HEK293 (cell line): ENCODE results near the gene CREBRF.

ENCODE experiments used
- CTCF ChIP-seq: fragments of 450-650 bp; formaldehyde crosslinking; IDR thresholded peaks from 2 replicates; pipeline ENCODE4 v1.5.1; 2016; ENCODE audit warnings: missing biosample characterization, missing genetic modification characterization
- SETDB1 ChIP-seq: IDR thresholded peaks from one replicate; pipeline ENCODE4 v1.6.1; 2017; ENCODE audit warnings: mild to moderate bottlenecking, low read length, moderate library complexity, mixed read lengths; ENCODE audit not compliant: insufficient read length
- ZBTB11 ChIP-seq: fragments of 450-650 bp; formaldehyde crosslinking; conservative IDR thresholded peaks from 2 replicates; pipeline ENCODE4 v1.5.1; 2016; ENCODE audit warnings: low read depth, missing biosample characterization, missing genetic modification characterization
- ZNF174 ChIP-seq: fragments of 450-650 bp; formaldehyde crosslinking; IDR thresholded peaks from 2 replicates; pipeline ENCODE4 v1.5.0; 2017; ENCODE audit warnings: missing biosample characterization, mild to moderate bottlenecking, missing genetic modification characterization
- ZNF274 ChIP-seq, 2 experiments: fragments of 200-500 bp in 1 of 2; fragments of 450-650 bp in 1 of 2; sonication (Bioruptor generic) in 1 of 2; formaldehyde crosslinking in 1 of 2; IDR thresholded peaks; 2 replicates each; pipeline versions ENCODE4 v1.5.1 to v1.6.1; 2014 to 2016; ENCODE audit warnings: borderline replicate concordance in 1 of 2, inconsistent platforms in 1 of 2, low read length in 1 of 2, missing biosample characterization in 1 of 2, missing genetic modification characterization in 1 of 2
- ZNF449 ChIP-seq: fragments of 450-650 bp; formaldehyde crosslinking; IDR thresholded peaks from 2 replicates; pipeline ENCODE4 v1.5.1; 2017; ENCODE audit warnings: missing biosample characterization, mild to moderate bottlenecking, missing genetic modification characterization, moderate library complexity
- ZNF639 ChIP-seq: fragments of 450-650 bp; formaldehyde crosslinking; IDR thresholded peaks from 2 replicates; pipeline ENCODE4 v1.5.1; 2016; ENCODE audit warnings: missing biosample characterization, missing genetic modification characterization

- no peak for TF ChIP-seq ZNF449
- TF ChIP-seq ZBTB11 (tag by site-specific recombination), result no peak
- no peak for TF ChIP-seq ZNF639 (tag by site-specific recombination)
- TF ChIP-seq CTCF (tag by site-specific recombination), result no peak
- no peak for TF ChIP-seq ZNF274 (IDR thresholded peaks at IDR 0.05; ENCODE audit: low read length)
- no peak for TF ChIP-seq ZNF274 (tag by site-specific recombination; IDR thresholded peaks at IDR 0.05; ENCODE audit: borderline replicate concordance)
- TF ChIP-seq ZNF174 (tag by site-specific recombination), result no peak
- TF ChIP-seq SETDB1, result no peak
Observed at GRCh38 chr5:173020643-173021042, 35.5 kb upstream of the CREBRF start.
